ENCODE measurements around the gene DNAJC3. TPM values are rescaled to one million over a fixed set of nuclear protein-coding genes. Genes with fewer than 3 reads are reported as not detected.
"Not testable (repeated sequence)": the region's sequence is repeated elsewhere in the genome, so short reads cannot be mapped to it uniquely, and the experiment has no call there.

Gene DNAJC3
- total RNA-seq, 4 donors from 2014 or later = 27.1 to 33.5 (median 30.7) TPM

GRCh38 chr13:95754069-95754468 is 77.1 kb downstream of the DNAJC3 start:
- no peaks in the 10 kb centered on the region for H3K4me1 ChIP-seq
- TF ChIP-seq POLR2AphosphoS5 (IDR thresholded peaks at IDR 0.05) = no peak
- no peak for TF ChIP-seq POLR2A (IDR thresholded peaks at IDR 0.05)
- TF ChIP-seq EP300 (IDR thresholded peaks at IDR 0.05) = no peak
- no peak for TF ChIP-seq CTCF (IDR thresholded peaks at IDR 0.05)
- H3K27me3 ChIP-seq = no peaks in the 10 kb centered on the region
- 60% methylated on average over 2 of the region's 4 CpGs for WGBS
- no peak overlapping the region for H3K4me3 ChIP-seq
- DNase-seq (ENCODE audit: low spot score in 2 of 2) = no peak
- H3K9me3 ChIP-seq = no peaks in the 10 kb centered on the region
- no peaks in the 10 kb centered on the region for H3K36me3 ChIP-seq
- H3K27ac ChIP-seq = no peak overlapping the region

- no peak for DNase-seq (ENCODE audit: low spot score in 2 of 2)
- Histone ChIP-seq H3K27me3 (no peaks in the 10 kb centered on the region), H3K9me3 (no peaks in the 10 kb centered on the region), H3K27ac (no peak overlapping the region), H3K36me3 (peaks cover 3% of the 10 kb centered on the region), H3K4me3 (no peak overlapping the region), H3K4me1 (no peaks in the 10 kb centered on the region)
- WGBS = 93% methylated on average over 5 of the region's 5 CpGs
- TF ChIP-seq POLR2AphosphoS5 (IDR thresholded peaks at IDR 0.05) (no peak), CTCF (IDR thresholded peaks at IDR 0.05) (no peak), POLR2A (IDR thresholded peaks at IDR 0.05) (no peak), EP300 (IDR thresholded peaks at IDR 0.05) (no peak)
Measured at GRCh38 chr13:95756072-95756471, 79.1 kb downstream of the DNAJC3 start.

- DNase-seq (ENCODE audit: low spot score in 2 of 2); H3K27me3 ChIP-seq; H3K27ac ChIP-seq; H3K4me3 ChIP-seq; H3K4me1 ChIP-seq; H3K9me3 ChIP-seq: not testable (repeated sequence)
- H3K36me3 ChIP-seq = peaks cover 34% of the 10 kb centered on the region
- 78% methylated on average over 3 of the region's 3 CpGs for WGBS
Measured at GRCh38 chr13:95762626-95763025, 85.7 kb downstream of the DNAJC3 start.

DNA sequence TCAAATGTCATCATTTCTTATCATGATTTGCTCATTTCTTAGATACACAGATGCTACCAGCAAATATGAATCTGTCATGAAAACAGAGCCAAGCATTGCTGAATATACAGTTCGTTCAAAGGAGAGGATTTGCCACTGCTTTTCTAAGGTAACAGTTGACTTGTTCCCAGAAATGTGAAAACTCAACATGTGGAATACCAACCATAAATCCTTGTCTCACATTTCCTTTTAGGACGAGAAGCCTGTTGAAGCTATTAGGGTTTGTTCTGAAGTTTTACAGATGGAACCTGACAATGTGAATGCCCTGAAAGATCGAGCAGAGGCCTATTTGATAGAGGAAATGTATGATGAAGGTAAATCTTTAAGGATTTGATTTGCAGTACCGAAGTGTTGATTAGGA is 86.7 kb downstream of the DNAJC3 start:
- WGBS = 92% methylated on average over 4 of the region's 4 CpGs
- Histone ChIP-seq H3K4me3 (no peak overlapping the region), H3K36me3 (peaks cover 36% of the 10 kb centered on the region), H3K27ac (no peak overlapping the region), H3K9me3 (no peaks in the 10 kb centered on the region), H3K27me3 (no peaks in the 10 kb centered on the region), H3K4me1 (no peaks in the 10 kb centered on the region)
- DNase-seq (ENCODE audit: low spot score in 2 of 2) = no peak
- no peak for TF ChIP-seq CTCF (IDR thresholded peaks at IDR 0.05)
- no peak for TF ChIP-seq POLR2AphosphoS5 (IDR thresholded peaks at IDR 0.05)
- TF ChIP-seq POLR2A (IDR thresholded peaks at IDR 0.05) = no peak
- TF ChIP-seq EP300 (IDR thresholded peaks at IDR 0.05) = no peak

- no peak overlapping the region for H3K4me3 ChIP-seq
- peaks cover 10% of the 10 kb centered on the region for H3K36me3 ChIP-seq
- WGBS = 91% methylated on average over 4 of the region's 4 CpGs
- TF ChIP-seq POLR2A (IDR thresholded peaks at IDR 0.05) (no peak), POLR2AphosphoS5 (IDR thresholded peaks at IDR 0.05) (no peak), CTCF (IDR thresholded peaks at IDR 0.05) (no peak), EP300 (IDR thresholded peaks at IDR 0.05) (no peak)
- no peaks in the 10 kb centered on the region for H3K27me3 ChIP-seq
- DNase-seq (ENCODE audit: low spot score in 2 of 2) = no peak
- no peaks in the 10 kb centered on the region for H3K9me3 ChIP-seq
- H3K4me1 ChIP-seq = no peaks in the 10 kb centered on the region
- H3K27ac ChIP-seq = no peak overlapping the region
Measured at GRCh38 chr13:95771905-95772304, 95.0 kb downstream of the DNAJC3 start.

DNA sequence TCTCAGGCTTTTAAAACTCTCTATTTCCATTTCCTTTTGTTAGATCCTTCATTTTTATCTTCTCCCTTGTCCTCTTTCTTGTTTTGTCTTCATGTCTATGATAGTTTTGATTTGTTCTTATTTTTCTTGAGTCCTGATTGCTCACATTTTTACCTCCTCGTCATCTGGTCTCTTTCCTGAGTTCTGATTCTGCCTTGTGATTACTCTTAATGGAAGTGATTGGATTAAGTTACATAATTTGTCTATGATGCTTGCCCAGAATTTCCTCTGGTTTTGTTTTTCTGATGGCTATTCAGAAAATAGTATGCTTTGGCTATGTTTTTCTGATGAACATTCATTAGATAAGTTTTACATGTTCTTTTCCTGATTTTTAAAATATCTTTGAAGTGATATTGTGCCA is 102.6 kb downstream of the DNAJC3 start:
- DNase-seq (ENCODE audit: low spot score in 2 of 2) = no peak
- Histone ChIP-seq H3K36me3 (peaks cover 17% of the 10 kb centered on the region), H3K27ac (no peak overlapping the region), H3K27me3 (no peaks in the 10 kb centered on the region), H3K4me3 (no peak overlapping the region), H3K9me3 (no peaks in the 10 kb centered on the region), H3K4me1 (no peaks in the 10 kb centered on the region)
- WGBS = 79% methylated on average over 1 of the region's 1 CpG
- TF ChIP-seq POLR2A (IDR thresholded peaks at IDR 0.05) = no peak
- no peak for TF ChIP-seq POLR2AphosphoS5 (IDR thresholded peaks at IDR 0.05)
- TF ChIP-seq CTCF (IDR thresholded peaks at IDR 0.05) = no peak
- TF ChIP-seq EP300 (IDR thresholded peaks at IDR 0.05) = no peak
